Hepatocyte (in vitro differentiated cells): ENCODE results near the gene URGCP.

ENCODE experiments used
- EZH2 ChIP-seq: fragments of 200-600 bp; sonication (generic); IDR thresholded peaks from 2 replicates; pipeline ENCODE4 v1.6.1; 2016; ENCODE audit warnings: antibody characterized with exemption, mild to moderate bottlenecking, borderline replicate concordance
- EZH2phosphoT487 ChIP-seq: fragments of 200-600 bp; sonication (generic); IDR thresholded peaks from one replicate; pipeline ENCODE4 v1.6.1; 2018; ENCODE audit warnings: antibody characterized with exemption, mild to moderate bottlenecking, low read depth, moderate library complexity; ENCODE audit not compliant: unreplicated experiment, severe bottlenecking
- TF ChIP-seq, protein P1 (sequence below): fragments of 200-600 bp; sonication (generic); IDR thresholded peaks from 2 replicates; pipeline ENCODE4 v1.5.1; 2016; ENCODE audit warnings: antibody characterized with exemption, mild to moderate bottlenecking; ENCODE audit not compliant: poor library complexity

DNA sequence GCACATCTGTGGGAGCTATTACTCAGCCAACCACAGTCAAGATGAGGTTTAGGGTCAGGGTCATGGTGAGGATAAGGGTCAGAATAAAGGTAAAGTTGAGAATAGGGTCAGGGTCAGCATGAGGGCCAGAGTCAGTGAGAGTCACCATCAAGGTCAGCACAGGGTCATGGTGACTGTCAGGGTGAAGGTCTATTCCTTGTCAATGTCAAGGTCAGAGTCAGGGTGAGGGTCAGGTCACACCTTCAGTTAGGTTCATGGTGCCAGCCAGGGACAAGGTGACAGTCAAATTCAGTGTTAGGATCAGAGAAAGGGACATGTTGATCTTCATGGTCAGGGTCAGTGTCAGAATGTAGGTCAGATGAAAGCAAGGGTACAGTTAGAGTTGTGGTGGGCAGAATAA lies 51.2 kb downstream of the URGCP start:
- TF ChIP-seq, protein P1, sequence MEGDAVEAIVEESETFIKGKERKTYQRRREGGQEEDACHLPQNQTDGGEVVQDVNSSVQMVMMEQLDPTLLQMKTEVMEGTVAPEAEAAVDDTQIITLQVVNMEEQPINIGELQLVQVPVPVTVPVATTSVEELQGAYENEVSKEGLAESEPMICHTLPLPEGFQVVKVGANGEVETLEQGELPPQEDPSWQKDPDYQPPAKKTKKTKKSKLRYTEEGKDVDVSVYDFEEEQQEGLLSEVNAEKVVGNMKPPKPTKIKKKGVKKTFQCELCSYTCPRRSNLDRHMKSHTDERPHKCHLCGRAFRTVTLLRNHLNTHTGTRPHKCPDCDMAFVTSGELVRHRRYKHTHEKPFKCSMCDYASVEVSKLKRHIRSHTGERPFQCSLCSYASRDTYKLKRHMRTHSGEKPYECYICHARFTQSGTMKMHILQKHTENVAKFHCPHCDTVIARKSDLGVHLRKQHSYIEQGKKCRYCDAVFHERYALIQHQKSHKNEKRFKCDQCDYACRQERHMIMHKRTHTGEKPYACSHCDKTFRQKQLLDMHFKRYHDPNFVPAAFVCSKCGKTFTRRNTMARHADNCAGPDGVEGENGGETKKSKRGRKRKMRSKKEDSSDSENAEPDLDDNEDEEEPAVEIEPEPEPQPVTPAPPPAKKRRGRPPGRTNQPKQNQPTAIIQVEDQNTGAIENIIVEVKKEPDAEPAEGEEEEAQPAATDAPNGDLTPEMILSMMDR: no peak
- no peak for TF ChIP-seq EZH2
- no peak for TF ChIP-seq EZH2phosphoT487
